Left renal pelvis (tissue), 4 donors: Measurements from ENCODE around the gene GATM. TPM values are rescaled to one million over a fixed set of nuclear protein-coding genes. Genes with fewer than 3 reads are reported as not detected.
"Not testable (repeated sequence)": the region's sequence is repeated elsewhere in the genome, so short reads cannot be mapped to it uniquely, and the experiment has no call there.

ENCODE experiments used
- DNase-seq, 4 donors: peaks; one replicate each; pipeline ENCODE4 v3.0.0-alpha.2; 2013; ENCODE audit warnings: low read depth in 4 of 4, low spot score in 3 of 4
- polyA plus RNA-seq, 4 donors: library from polyadenylated mRNA; unstranded; fragments of 120-200 nt; gene quantifications; one replicate each; pipeline ENCODE4 v1.2.1, GENCODE V29; 2013; ENCODE audit not compliant: insufficient read length in 4 of 4

Gene GATM
- polyA plus RNA-seq, 4 donors: 19.9 to 256 (median 191) TPM

DNA sequence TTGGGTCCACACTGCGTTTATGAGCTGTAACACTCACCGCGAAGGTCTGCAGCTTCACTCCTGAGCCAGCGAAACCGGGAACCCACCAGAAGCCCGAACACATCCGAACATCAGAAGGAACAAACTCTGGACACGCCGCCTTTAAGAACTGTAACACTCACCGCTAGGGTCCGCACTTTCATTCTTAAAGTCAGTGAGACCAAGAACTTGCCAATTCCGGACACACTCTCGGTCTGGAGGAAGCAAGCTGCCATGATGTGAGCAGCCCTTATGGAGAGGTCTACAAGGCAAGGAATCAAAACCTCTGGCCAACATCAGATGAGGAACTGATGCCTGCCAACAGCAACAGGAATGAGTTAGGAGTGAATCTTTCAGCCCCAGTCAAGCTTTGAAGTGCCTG is 63.4 kb downstream of the GATM start:
- no peak for DNase-seq

DNA sequence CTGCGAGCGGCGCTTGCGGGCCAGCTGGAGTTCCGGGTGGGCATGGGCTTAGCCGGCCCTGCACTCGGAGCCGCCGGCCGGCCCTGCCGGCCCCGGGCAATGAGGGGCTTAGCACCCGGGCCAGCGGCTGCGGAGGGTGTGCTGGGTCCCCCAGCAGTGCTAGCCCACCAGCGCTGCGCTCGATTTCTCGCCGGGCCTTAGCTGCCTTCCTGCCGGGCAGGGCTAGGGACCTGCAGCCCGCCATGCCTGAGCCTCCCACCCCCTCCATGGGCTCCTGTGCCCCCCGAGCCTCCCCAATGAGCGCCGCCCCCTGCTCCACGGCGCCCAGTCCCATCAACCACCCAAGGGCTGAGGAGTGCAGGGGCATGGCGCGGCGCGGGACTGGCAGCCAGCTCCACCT is 64.2 kb downstream of the GATM start:
- DNase-seq: not testable (repeated sequence)

Other genes starting within 250 kb of the GATM start
- under 1 TPM; 0.10 to 0.66 (median 0.45) TPM for gene DUOXA1, start 248.7 kb downstream of the GATM start, polyA plus RNA-seq
- 1 to 10 TPM; 1.8 to 5.4 (median 2.4) TPM for gene DUOX1, start 248.6 kb downstream of the GATM start, polyA plus RNA-seq
- 10 to 100 TPM; 13.5 to 19.5 (median 17.2) TPM for gene SHF, start 190.6 kb downstream of the GATM start, polyA plus RNA-seq
- gene SLC28A2, start 126.3 kb downstream of the GATM start, polyA plus RNA-seq: under 1 TPM in 3 of 4 donors, not detected in 1; 0.41 to 0.76 (median 0.42) TPM
- 10 to 100 TPM in 1 of 4 donors, 1 to 10 TPM in 3; 8.6 to 12.4 (median 8.7) TPM for gene SLC30A4, start 144.2 kb upstream of the GATM start, polyA plus RNA-seq
- 10 to 100 TPM; 48.4 to 57.4 (median 50.3) TPM for gene BLOC1S6, start 208.8 kb upstream of the GATM start, polyA plus RNA-seq